ENCODE results near the gene ARHGAP40. TPM values are rescaled to one million over a fixed set of nuclear protein-coding genes. Genes with fewer than 3 reads are reported as not detected.
A peak's percentile ranks its signal among the peaks of the same experiment; 100 is the strongest.

ARHGAP40 gene
- total and polyA plus RNA-seq, 2 of the 13 experiments (the other 11 are each of a cell fraction or from before 2014, with no cell fraction given), result 0.75 to 2.1 TPM

GRCh38 chr20:38667417-38667956, 65.9 kb downstream of the ARHGAP40 start (continued):
- TF ChIP-seq ARID5B (CRISPR knock-in tag; IDR thresholded peaks at IDR 0.05) (peak; percentile 100), ZNF333 (CRISPR knock-in tag; IDR thresholded peaks at IDR 0.05; ENCODE audit: borderline replicate concordance) (no peak), JUNB (CRISPR knock-in tag; IDR thresholded peaks at IDR 0.05; ENCODE audit: borderline replicate concordance) (no peak), E2F2 (CRISPR knock-in tag; IDR thresholded peaks at IDR 0.05; ENCODE audit: borderline replicate concordance) (no peak), PHF20 (CRISPR knock-in tag; IDR thresholded peaks at IDR 0.05) (no peak), ZNF709 (CRISPR knock-in tag; IDR thresholded peaks at IDR 0.05) (no peak), ZNF317 (CRISPR knock-in tag; IDR thresholded peaks at IDR 0.05) (peak; percentile 77; the same call in 1 of the 2 replicates), RFXANK (CRISPR knock-in tag; IDR thresholded peaks at IDR 0.05) (no peak), SKI (IDR thresholded peaks at IDR 0.05; ENCODE audit: partially characterized antibody) (peak; percentile 83), ZMAT3 (CRISPR knock-in tag; conservative IDR thresholded peaks at IDR 0.05) (no peak), SP4 (CRISPR knock-in tag; IDR thresholded peaks at IDR 0.05) (no peak), ZSCAN21 (CRISPR knock-in tag; IDR thresholded peaks at IDR 0.05; ENCODE audit: borderline replicate concordance) (peak; percentile 77), NCOA2 (CRISPR knock-in tag; IDR thresholded peaks at IDR 0.05) (peak; percentile 96), ZNF574 (CRISPR knock-in tag; IDR thresholded peaks at IDR 0.05) (no peak), ZSCAN29 (CRISPR knock-in tag; conservative IDR thresholded peaks at IDR 0.05) (no peak), RERE (CRISPR knock-in tag; IDR thresholded peaks at IDR 0.05; ENCODE audit: low read depth) (peak; percentile 87), ZNF235 (CRISPR knock-in tag; IDR thresholded peaks at IDR 0.05; ENCODE audit: borderline replicate concordance) (no peak), ARNT (IDR thresholded peaks at IDR 0.05) (no peak)
